SK-N-SH treated with all-trans-retinoic acid at 6 μM for 48 hours (cell line): ENCODE data around the gene PDCD1.

Source experiments
- ARNTL ChIP-seq: fragments of 450-650 bp; formaldehyde crosslinking; IDR thresholded peaks from 2 replicates; pipeline ENCODE4 v1.5.0; 2020; ENCODE audit warnings: low read depth, mild to moderate bottlenecking, moderate library complexity, borderline replicate concordance
- ESRRG ChIP-seq: fragments of 250-450 bp; sonication (Bioruptor Pico); IDR thresholded peaks from 2 replicates; pipeline ENCODE4 v1.6.1; 2021; ENCODE audit warnings: mild to moderate bottlenecking
- PATZ1 ChIP-seq: fragments of 250-450 bp; sonication (Bioruptor Pico); IDR thresholded peaks from 2 replicates; pipeline ENCODE4 v1.8.0; 2020; ENCODE audit warnings: mild to moderate bottlenecking, moderate library complexity, borderline replicate concordance
- TCF4 ChIP-seq: fragments of 250-450 bp; sonication (Bioruptor Pico); IDR thresholded peaks from 2 replicates; pipeline ENCODE4 v1.8.0; 2021; ENCODE audit warnings: mild to moderate bottlenecking, moderate library complexity, borderline replicate concordance
- TOX ChIP-seq: fragments of 250-450 bp; sonication (Bioruptor Pico); IDR thresholded peaks from 2 replicates; pipeline ENCODE4 v1.8.0; 2021; ENCODE audit warnings: mild to moderate bottlenecking, moderate library complexity, borderline replicate concordance
- TSHZ2 ChIP-seq: fragments of 250-450 bp; sonication (Bioruptor Pico); IDR thresholded peaks from 2 replicates; pipeline ENCODE4 v1.5.0; 2020; ENCODE audit warnings: mild to moderate bottlenecking, moderate library complexity
- ZFP3 ChIP-seq: fragments of 250-450 bp; sonication (Bioruptor Pico); IDR thresholded peaks from 2 replicates; pipeline ENCODE4 v1.5.0; 2020; ENCODE audit warnings: mild to moderate bottlenecking, moderate library complexity
- ZFP30 ChIP-seq: fragments of 450-650 bp; formaldehyde crosslinking; IDR thresholded peaks from 2 replicates; pipeline ENCODE4 v1.5.0; 2022; ENCODE audit warnings: mild to moderate bottlenecking, moderate library complexity

- no peak for TF ChIP-seq ZFP30 (CRISPR knock-in tag)
- no peak for TF ChIP-seq TOX
- TF ChIP-seq ARNTL (CRISPR knock-in tag), result no peak
- no peak for TF ChIP-seq ESRRG
- TF ChIP-seq TCF4 (CRISPR knock-in tag), result no peak
- no peak for TF ChIP-seq TSHZ2 (CRISPR knock-in tag)
- TF ChIP-seq PATZ1 (CRISPR knock-in tag), result no peak
- no peak for TF ChIP-seq ZFP3 (CRISPR knock-in tag)
Observed at GRCh38 chr2:241877197-241877685, 18.5 kb upstream of the PDCD1 start.
